GM19438 (cell line): ENCODE measurements around the gene ANAPC4.

ENCODE experiments used
- ATAC-seq: cut with Tn5 transposase; IDR thresholded peaks from one replicate; pipeline ENCODE4 v1.9.1; 2021; ENCODE audit warnings: low read depth; ENCODE audit not compliant: unreplicated experiment

ANAPC4 gene

DNA sequence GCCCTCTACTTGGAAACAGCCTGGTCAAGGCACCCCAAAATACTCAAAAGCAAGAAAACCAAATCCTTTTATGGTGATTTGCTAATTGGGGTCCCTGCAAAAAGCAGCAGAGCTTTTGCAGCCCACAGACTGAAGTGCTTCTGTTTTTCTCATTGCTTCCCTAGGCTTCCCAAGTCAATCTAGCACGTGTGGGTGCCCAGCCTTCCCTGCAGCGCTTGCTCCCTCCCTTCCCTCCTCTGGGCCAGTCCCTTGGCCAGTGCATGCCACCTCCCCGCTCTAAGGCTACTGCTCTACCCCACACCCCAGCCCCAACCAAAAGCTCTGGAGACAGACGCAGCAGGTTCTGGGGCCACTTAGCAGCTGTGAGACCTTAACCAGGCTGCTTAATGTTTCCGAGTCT is 53.6 kb downstream of the ANAPC4 start:
- ATAC-seq = no peak

- no peak for ATAC-seq
Measured at GRCh38 chr4:25433966-25434827, 57.1 kb downstream of the ANAPC4 start.

DNA sequence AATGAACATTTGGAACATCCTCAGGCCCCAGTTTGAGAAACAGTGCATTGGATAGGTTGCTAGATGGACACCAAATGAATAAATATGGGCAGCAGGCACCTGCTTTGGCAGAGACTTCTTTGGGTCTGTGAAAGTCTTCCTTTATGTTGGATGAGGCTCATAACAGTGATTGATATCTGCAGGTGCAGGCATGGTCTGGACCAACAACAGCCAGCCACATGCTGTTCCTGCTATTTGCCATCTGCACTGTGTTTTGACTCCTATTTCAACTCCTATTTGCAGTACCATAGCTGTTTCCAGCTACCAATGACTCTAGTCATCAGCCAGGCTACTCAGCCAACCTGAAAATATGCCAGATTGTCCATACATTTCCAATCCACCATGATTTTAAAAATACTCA is 60.9 kb downstream of the ANAPC4 start:
- no peak for ATAC-seq

- peak; percentile 94 for ATAC-seq
Measured at GRCh38 chr4:25439918-25440477, 62.9 kb downstream of the ANAPC4 start.

GRCh38 chr4:25440478-25441030 is 63.5 kb downstream of the ANAPC4 start:
- ATAC-seq = no peak

DNA sequence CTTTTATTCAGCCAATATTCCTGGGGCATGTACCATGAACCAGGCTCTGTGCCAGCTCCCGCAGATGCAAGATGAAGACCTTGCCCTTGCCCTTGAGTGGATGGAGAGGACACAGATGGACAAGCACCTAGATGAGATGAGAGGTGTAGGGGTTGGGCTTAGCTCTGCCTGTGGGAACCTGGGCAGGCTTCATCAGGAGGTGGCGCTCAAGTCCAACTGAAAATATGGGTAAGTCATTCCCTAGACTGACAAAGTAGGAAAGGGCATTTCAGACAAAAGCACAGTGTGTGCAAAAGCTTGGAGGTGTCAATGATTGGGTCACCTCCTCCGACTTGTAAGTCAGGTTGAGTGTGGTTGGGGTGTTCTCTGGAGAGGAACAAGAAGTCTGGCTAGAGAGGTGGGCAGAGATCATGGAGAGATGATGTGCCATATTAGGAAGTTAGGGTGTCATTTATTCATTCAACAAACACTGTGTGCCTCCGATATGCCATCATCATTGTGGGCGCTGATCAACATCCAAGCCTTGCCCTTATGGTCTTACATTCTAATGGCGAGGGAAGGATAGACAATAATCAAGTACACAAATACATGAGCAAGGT is 64.6 kb downstream of the ANAPC4 start:
- no peak for ATAC-seq

DNA sequence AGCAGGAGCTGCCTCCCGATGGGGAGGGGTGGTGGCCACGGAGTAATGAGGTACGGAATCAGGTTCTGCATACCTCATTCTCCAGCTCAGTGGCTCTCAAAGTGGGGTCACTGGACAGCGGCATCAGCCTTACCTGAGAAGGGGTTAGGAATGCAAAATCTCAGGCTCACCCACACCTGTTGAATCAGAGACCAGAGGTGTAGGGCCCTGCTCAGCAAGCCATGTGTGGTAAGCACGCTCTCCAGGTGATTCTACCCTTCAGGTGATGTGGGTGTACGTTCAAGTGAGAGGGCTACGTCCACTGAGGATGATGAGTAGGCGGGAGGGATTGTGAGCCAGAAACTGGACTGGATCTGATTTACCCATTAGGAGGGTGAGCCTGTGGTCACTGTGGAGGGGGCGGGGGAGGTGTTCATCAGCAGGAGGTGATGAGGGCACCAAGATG is 65.8 kb downstream of the ANAPC4 start:
- no peak for ATAC-seq

- no peak for ATAC-seq
Measured at GRCh38 chr4:25443851-25444250, 66.8 kb downstream of the ANAPC4 start.

- no peak for ATAC-seq
Measured at GRCh38 chr4:25446611-25447010, 69.5 kb downstream of the ANAPC4 start.

- ATAC-seq = no peak
Measured at GRCh38 chr4:25448379-25449109, 71.5 kb downstream of the ANAPC4 start.

DNA sequence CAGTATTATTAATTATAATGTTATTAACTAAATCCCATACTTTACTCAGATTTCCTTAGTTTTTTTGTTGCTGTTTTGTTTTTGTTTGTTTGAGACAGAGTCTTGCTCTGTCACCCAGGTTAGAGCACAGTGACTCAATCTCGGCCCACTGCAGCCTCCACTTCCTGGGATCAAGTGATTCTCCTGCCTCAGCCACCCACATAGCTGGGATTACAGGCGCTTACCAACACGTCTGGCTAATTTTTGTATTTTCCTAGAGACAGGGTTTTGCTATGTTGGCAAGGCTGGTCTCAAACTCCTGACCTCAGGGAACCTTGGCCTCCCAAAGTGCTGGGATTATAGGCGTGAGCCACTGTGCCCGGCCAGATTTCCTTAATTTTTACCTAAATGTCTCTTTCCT is 72.2 kb downstream of the ANAPC4 start:
- no peak for ATAC-seq

GRCh38 chr4:25449688-25450087 is 72.6 kb downstream of the ANAPC4 start:
- no peak for ATAC-seq

DNA sequence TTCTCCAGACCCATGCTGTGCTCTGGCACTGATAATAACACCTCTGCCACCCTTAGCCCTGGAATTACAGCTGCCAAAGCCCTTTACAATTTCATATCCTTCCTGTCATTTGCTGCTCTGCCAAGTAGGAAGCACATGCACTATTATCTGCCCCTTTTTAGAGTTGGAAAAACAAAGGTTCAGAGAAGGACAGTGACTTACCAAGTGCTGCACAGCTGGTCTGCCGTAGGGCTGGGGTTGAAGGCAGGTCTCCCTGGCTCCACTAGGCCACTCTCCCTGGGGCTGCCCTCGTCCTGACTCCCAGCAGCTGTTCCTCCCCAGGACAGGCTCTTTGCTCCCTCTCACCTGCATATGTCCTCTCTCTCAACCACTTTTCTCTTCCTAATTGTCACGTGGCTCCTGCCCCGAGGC is 73.4 kb downstream of the ANAPC4 start:
- no peak for ATAC-seq

DNA sequence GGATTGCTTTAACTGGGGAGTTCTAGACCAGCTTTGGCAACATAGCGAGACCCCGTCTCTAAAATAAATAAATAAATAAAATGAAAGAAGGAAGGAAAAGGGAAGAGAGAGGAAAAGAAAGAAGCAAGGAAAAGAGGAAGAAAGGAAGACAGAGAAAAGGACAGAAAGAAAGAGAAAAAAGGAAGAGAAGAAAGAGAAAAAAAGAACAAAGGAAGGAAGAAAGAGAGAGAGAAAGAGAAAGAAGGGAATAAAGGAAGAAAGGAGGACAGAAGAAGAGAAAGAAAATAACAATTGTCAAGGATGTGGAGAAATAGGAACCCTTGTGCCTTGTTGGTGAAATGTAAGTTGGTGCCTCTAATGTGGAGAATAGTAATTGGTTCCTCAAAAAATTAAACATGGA is 74.6 kb downstream of the ANAPC4 start:
- ATAC-seq = no peak

DNA sequence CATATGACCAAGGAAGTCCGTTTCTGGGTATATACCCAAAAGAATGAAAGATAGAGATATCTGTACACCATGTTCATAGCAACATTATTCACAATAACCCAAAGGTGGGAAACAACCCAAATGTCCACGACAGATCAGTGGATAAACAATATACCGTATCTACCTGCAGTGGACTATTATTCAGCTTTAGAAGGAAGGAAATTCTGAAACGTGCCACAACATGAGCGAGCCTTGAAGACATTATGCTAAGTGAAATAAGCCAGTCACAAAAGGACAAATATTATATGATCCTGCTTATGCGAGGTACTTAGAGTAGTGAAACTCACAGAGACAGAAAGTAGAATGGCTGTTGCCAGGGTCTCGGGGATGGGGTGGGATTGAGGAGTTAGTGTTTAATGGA is 75.0 kb downstream of the ANAPC4 start:
- ATAC-seq = no peak

- ATAC-seq = no peak
Measured at GRCh38 chr4:25454476-25454875, 77.4 kb downstream of the ANAPC4 start.

DNA sequence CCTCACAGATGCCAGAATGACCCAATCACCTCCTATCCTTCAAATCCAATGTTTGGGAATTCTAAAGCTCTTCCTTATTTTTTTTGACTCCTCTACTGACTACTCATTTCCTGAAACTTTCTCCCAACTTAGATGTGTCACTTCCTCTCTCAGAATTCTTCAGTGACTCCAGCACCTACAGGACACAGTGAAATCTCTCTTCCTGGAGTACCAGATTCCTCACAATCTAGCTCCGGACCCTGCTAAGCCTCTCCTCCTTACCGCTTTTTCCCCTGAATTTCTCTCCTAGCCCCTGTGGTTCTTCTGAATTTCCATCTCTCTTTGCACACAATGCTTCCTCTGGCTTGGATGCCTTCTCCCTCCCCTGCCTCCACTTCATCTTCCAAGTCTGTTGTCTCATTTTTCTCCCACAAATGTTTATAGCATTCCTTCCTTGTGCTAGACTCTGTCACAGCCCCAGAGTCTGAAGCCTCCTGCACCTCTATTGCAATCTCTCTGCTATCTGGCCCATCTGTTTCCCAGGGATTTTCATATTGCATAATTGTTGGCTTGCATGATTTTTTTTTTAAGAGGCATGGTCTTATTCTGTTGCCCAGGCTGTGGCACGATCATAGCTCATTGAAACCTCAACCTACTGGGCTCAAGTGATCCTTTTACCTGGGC is 80.1 kb downstream of the ANAPC4 start:
- ATAC-seq = no peak

- no peak for ATAC-seq
Measured at GRCh38 chr4:25466966-25467697, 90.1 kb downstream of the ANAPC4 start.

GRCh38 chr4:25467843-25468242 is 90.8 kb downstream of the ANAPC4 start:
- no peak for ATAC-seq
